ENCODE measurements around the gene FUT2. TPM values are rescaled to one million over a fixed set of nuclear protein-coding genes. Genes with fewer than 3 reads are reported as not detected.
A peak's percentile ranks its signal among the peaks of the same experiment; 100 is the strongest.

FUT2 gene
- total and polyA plus RNA-seq, 2 donors (not counting 1 experiment from before 2014, with no cell fraction given) = not detected

DNA sequence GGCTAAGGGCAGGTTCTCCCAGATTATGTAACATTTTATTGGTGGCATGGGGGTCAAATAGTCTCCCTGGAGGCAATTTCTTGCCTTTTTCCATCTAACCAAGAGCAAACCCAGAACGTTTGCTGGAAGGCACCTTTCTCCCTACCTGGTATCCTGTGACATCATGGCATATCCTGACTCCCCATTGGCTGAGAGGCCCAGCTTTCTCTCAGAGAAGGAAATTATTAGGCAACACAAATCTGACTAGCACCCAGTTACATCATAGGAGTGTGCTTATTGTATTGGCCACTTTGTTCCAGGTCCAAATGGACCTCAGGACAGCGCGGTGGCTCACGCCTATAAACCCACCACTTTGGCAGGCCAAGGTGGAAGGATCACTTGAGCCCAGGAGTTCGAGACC is 36.0 kb upstream of the FUT2 start:
- POLR2A ChIA-PET = no interaction called here

More for the DNA sequence above, 36.0 kb upstream of the FUT2 start:
- H3K9ac ChIP-seq (ENCODE audit: low read length) = no peak overlapping the region
- peak; percentile 58 for DNase-seq
- H3K9me3 ChIP-seq (ENCODE audit: control extremely low read depth in 1 of 3, control insufficient read depth in 2 of 3, insufficient read depth in 1 of 3, low read length in 2 of 3) = no peaks in the 10 kb centered on the region
- CTCF ChIA-PET = interaction anchor here (1.1 kb wide), 1 partner anchor 15 kb away, joined by 4 read pairs; no protein-coding TSS in a partner anchor
- peak overlapping the region; percentile 19 for H3K4me3 Mint-ChIP-seq
- no peaks in the 10 kb centered on the region for H3K79me2 ChIP-seq (ENCODE audit: control insufficient read depth, insufficient read depth, low read length)
- H2AFZ ChIP-seq (ENCODE audit: insufficient read depth, low read depth, low read length, poor library complexity, severe bottlenecking) = no peak overlapping the region
- no peaks in the 10 kb centered on the region for H3K36me3 ChIP-seq (replicated peaks in 1 of 2; ENCODE audit: control extremely low read depth in 1 of 2, control insufficient read depth in 1 of 2, extremely low read depth in 1 of 2, insufficient read depth in 2 of 2, low read length in 1 of 2)
- no peak overlapping the region for H3K4me2 ChIP-seq (replicated peaks; ENCODE audit: low read depth, low read length, poor library complexity, severe bottlenecking)
- TF ChIP-seq, protein P1, sequence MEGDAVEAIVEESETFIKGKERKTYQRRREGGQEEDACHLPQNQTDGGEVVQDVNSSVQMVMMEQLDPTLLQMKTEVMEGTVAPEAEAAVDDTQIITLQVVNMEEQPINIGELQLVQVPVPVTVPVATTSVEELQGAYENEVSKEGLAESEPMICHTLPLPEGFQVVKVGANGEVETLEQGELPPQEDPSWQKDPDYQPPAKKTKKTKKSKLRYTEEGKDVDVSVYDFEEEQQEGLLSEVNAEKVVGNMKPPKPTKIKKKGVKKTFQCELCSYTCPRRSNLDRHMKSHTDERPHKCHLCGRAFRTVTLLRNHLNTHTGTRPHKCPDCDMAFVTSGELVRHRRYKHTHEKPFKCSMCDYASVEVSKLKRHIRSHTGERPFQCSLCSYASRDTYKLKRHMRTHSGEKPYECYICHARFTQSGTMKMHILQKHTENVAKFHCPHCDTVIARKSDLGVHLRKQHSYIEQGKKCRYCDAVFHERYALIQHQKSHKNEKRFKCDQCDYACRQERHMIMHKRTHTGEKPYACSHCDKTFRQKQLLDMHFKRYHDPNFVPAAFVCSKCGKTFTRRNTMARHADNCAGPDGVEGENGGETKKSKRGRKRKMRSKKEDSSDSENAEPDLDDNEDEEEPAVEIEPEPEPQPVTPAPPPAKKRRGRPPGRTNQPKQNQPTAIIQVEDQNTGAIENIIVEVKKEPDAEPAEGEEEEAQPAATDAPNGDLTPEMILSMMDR (IDR thresholded peaks at IDR 0.05) = no peak
- TF ChIP-seq EZH2 (IDR thresholded peaks at IDR 0.05; ENCODE audit: borderline replicate concordance, insufficient read depth, low read depth, low read length, poor library complexity, severe bottlenecking) = no peak
- peaks cover 8 to 19% of the 10 kb centered on the region in 2 donors for H3K4me1 ChIP-seq (ENCODE audit: control insufficient read depth in 2 of 2, insufficient read depth in 2 of 2, low read length in 2 of 2)
- intact Hi-C loops (cut with micrococcal nuclease) = loop anchor here (2.0 kb wide), 2 partner anchors 41 to 51 kb away; partner anchors contain the start of genes RPL18 and SPHK2
- no peak for ATAC-seq (ENCODE audit: low read depth)
- H3K27ac ChIP-seq (ENCODE audit: low read length in 2 of 2) = no peak overlapping the region
- peaks cover 16% of the 10 kb centered on the region for H3K4me1 Mint-ChIP-seq
- no peaks in the 10 kb centered on the region for H3K9me3 Mint-ChIP-seq (ENCODE audit: insufficient read depth)
- no peaks in the 10 kb centered on the region for H4K20me1 ChIP-seq (ENCODE audit: control insufficient read depth, insufficient read depth, low read length, poor library complexity, severe bottlenecking)
- H3K27me3 ChIP-seq (replicated peaks in 1 of 4; ENCODE audit: control extremely low read depth in 1 of 4, control insufficient read depth in 3 of 4, insufficient read depth in 4 of 4, low read length in 3 of 4) = no peaks in the 10 kb centered on the region
- WGBS (ENCODE audit: insufficient coverage) = 14% methylated on average over 1 of the region's 5 CpGs
- H3K27ac Mint-ChIP-seq = peak overlapping the region; percentile 46
- H3K27me3 Mint-ChIP-seq = no peaks in the 10 kb centered on the region
- no peak overlapping the region for H3K4me3 ChIP-seq (ENCODE audit: control extremely low read depth in 1 of 5, extremely low read depth in 1 of 5, insufficient read depth in 1 of 5, low read depth in 2 of 5, low read length in 4 of 5)
